Adrenal gland (tissue), 12 donors: ENCODE data around the gene ERBB4. TPM values are rescaled to one million over a fixed set of nuclear protein-coding genes. Genes with fewer than 3 reads are reported as not detected.

Experiments used
- DNase-seq, 7 donors: peaks; one replicate each; pipeline ENCODE4 v3.0.0-alpha.2; 2019 to 2020
- H3K27ac ChIP-seq, 5 donors: fragments of 200-600 bp; sonication (generic) in 4 of 5; 1 replicate in 3 of 5; 2 replicates in 2 of 5; pipeline versions ENCODE4 v1.5.1 to v1.8.0; 2016 to 2020; ENCODE audit warnings: mild to moderate bottlenecking in 1 of 5
- H3K27me3 ChIP-seq: fragments of 200-600 bp; 2 replicates; pipeline ENCODE4 v1.8.0; 2021
- H3K36me3 ChIP-seq, 2 donors: fragments of 200-600 bp; replicated peaks in 1 of 2; 1 replicate in 1 of 2; 2 replicates in 1 of 2; pipeline versions ENCODE4 v1.5.1 to v1.8.0; 2018 to 2022
- H3K4me1 ChIP-seq, 2 donors: fragments of 200-600 bp; replicated peaks in 1 of 2; 1 replicate in 1 of 2; 2 replicates in 1 of 2; pipeline versions ENCODE4 v1.5.1 to v1.8.0; 2018 to 2021
- H3K4me3 ChIP-seq, 4 donors: fragments of 200-600 bp; sonication (generic) in 3 of 4; one replicate each; pipeline ENCODE4 v1.5.1; 2016 to 2018
- H3K9me3 ChIP-seq, 3 donors: fragments of 200-600 bp; sonication (generic) in 1 of 3; replicated peaks in 1 of 3; 1 replicate in 2 of 3; 2 replicates in 1 of 3; pipeline versions ENCODE4 v1.5.1 to v1.8.0; 2016 to 2021
- POLR2A ChIP-seq, 2 donors: fragments of 450-650 bp; IDR thresholded peaks; one replicate each; pipeline ENCODE4 v1.6.1; 2017; ENCODE audit warnings: antibody characterized with exemption in 2 of 2, mild to moderate bottlenecking in 2 of 2, moderate library complexity in 1 of 2
- WGBS, 4 donors: extraction: QIAGEN DNeasy Blood & Tissue Kit in 2 of 4; methylation state at CpG; one replicate each; pipeline versions ENCODE4 v1.1.5 to v1.1.7; 2013 to 2017; 5-methylcytosine and 5-hydroxymethylcytosine counted together
- intact Hi-C, 2 donors: fragments of 100-400 bp; cut with DNase I; formaldehyde crosslinking; loops; one replicate each; pipeline versions ENCODE4 v1.14.1 to v1.15.0; 2022 to 2023
- polyA plus RNA-seq, 3 donors: library from polyadenylated mRNA; stranded (reverse); fragments of 200-250 nt in 2 of 3; fragments of 350-450 nt in 1 of 3; fragmentation: Illumina TruSeq in 1 of 3; extraction: RNeasy Lipid Tissue Mini Kit (QIAGEN cat#74804) in 1 of 3; gene quantifications; one replicate each; pipeline ENCODE4 v1.2.3, GENCODE V29; 2013 to 2014
- total RNA-seq, 9 donors: library from RNA; depleted of rRNA in 4 of 9; stranded (reverse); fragments of >200 nt in 4 of 9; fragments of 120-200 nt in 1 of 9; fragmentation: NEBNext Ultra II Directional in 1 of 9; extraction: Animal tissue kit (Norgen Biotek cat#: 25700) in 1 of 9; gene quantifications; one replicate each; pipeline versions ENCODE4 v1.1.0 to v1.2.4, GENCODE V29; 2013 to 2023
- TF ChIP-seq, protein P1 (sequence below), 6 experiments: fragments of 450-650 bp in 4 of 6; fragments of 200-600 bp in 2 of 6; sonication (generic) in 1 of 6; IDR thresholded peaks; 1 replicate in 5 of 6; 2 replicates in 1 of 6; pipeline versions ENCODE4 v1.5.1 to v1.8.0; 2016 to 2021; ENCODE audit warnings: antibody characterized with exemption in 6 of 6, mild to moderate bottlenecking in 2 of 6, moderate library complexity in 1 of 6
- donor health status: healthy with polysubstance abuse.
- donor health status: Bipolar disorder and iron deficiency.
- donor health status: DM: yes; HTN: yes; CAD: no.
- donor health status: DM: no; HTN: no; CAD: no.
- donor health status: DM: no; HTN: no; CAD: no.
- donor health status: DM: yes; HTN: yes; CAD: no.

Gene ERBB4
- total and polyA plus RNA-seq, 12 donors = 0.06 to 2.9 (median 0.49) TPM

DNA sequence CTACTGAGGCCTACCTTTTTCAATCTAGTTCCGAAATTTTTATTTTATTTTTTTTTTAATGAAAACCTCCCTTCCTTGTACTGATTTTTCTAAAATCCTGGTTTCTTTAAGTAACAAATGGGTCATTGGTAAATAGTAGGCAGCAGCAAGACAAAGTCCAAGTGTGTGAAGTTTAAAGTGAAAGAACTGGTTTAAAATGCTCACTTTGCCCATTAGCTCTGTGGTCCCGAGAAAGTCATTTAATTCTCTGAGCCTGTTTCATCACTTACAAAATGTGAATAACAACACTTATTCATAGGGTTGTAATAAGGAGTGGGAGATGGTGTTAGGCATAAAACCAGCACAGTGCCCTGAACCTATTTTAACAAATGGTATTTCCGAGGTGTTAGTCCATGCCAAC lies 426.2 kb downstream of the ERBB4 start:
- no peak overlapping the region for H3K27ac ChIP-seq
- no peak for DNase-seq
- intact Hi-C loops = no loop called here
- H3K27me3 ChIP-seq = no peaks in the 10 kb centered on the region
- H3K36me3 ChIP-seq = no peaks in the 10 kb centered on the region
- no peak overlapping the region for H3K4me3 ChIP-seq
- no peaks in the 10 kb centered on the region for H3K9me3 ChIP-seq
- no peaks in the 10 kb centered on the region for H3K4me1 ChIP-seq
- WGBS, 4 donors = 66 to 80% (median 77%) methylated on average over 3 of the region's 3 CpGs
- TF ChIP-seq, protein P1, sequence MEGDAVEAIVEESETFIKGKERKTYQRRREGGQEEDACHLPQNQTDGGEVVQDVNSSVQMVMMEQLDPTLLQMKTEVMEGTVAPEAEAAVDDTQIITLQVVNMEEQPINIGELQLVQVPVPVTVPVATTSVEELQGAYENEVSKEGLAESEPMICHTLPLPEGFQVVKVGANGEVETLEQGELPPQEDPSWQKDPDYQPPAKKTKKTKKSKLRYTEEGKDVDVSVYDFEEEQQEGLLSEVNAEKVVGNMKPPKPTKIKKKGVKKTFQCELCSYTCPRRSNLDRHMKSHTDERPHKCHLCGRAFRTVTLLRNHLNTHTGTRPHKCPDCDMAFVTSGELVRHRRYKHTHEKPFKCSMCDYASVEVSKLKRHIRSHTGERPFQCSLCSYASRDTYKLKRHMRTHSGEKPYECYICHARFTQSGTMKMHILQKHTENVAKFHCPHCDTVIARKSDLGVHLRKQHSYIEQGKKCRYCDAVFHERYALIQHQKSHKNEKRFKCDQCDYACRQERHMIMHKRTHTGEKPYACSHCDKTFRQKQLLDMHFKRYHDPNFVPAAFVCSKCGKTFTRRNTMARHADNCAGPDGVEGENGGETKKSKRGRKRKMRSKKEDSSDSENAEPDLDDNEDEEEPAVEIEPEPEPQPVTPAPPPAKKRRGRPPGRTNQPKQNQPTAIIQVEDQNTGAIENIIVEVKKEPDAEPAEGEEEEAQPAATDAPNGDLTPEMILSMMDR (IDR thresholded peaks at IDR 0.05) = no peak

DNA sequence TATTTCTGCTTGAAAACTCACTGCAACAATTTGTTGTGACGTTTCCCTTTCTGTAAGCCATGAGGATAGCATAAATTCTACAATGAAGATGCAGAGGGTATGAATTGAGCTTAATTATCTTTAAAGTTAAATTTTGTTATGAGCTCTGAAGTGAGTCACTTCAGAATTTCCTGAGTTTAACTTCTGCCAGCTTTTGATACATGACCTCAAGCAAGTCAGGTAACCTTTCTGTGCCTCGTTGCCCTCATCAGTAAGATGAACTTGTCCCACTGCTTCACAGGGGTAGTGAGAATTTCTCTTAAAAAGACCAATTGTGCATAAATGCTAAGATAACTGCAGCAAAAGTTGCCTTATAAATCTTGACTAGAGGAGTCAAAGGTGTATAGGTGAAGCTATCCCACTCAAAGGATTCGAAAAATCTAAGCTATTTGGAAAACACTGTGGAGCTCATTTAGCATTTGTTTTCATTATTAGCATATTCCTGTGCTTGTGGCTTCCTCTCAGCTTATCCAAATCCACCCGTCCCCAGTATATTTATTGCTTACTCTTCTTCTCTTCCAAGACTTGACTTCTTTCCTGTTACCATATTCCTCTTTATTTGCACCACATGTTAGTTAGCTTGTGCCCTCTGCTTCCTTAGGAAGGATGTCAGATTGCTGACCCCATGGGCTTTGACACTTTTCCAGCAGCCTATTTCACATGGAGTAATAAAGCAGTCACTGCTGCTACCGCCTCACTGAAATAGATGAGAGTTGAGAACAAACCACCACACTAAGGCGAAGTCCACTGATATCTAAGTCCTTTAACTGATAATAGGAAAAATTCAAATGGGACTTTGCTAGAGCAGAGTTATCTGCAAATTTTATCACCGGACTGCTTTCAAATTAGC lies 428.6 kb downstream of the ERBB4 start:
- no peaks in the 10 kb centered on the region for H3K9me3 ChIP-seq
- no peak overlapping the region for H3K4me3 ChIP-seq
- H3K27ac ChIP-seq = no peak overlapping the region
- intact Hi-C loops = no loop called here
- peak in 1 of 7 donors; percentile 6 for DNase-seq
- no peaks in the 10 kb centered on the region for H3K36me3 ChIP-seq
- H3K4me1 ChIP-seq = no peaks in the 10 kb centered on the region
- no peaks in the 10 kb centered on the region for H3K27me3 ChIP-seq
- WGBS, 4 donors = 34 to 42% (median 40%) methylated on average over 7 of the region's 7 CpGs
- TF ChIP-seq, protein P1 (IDR thresholded peaks at IDR 0.05) = no peak
- TF ChIP-seq POLR2A (IDR thresholded peaks at IDR 0.05) = no peak

DNA sequence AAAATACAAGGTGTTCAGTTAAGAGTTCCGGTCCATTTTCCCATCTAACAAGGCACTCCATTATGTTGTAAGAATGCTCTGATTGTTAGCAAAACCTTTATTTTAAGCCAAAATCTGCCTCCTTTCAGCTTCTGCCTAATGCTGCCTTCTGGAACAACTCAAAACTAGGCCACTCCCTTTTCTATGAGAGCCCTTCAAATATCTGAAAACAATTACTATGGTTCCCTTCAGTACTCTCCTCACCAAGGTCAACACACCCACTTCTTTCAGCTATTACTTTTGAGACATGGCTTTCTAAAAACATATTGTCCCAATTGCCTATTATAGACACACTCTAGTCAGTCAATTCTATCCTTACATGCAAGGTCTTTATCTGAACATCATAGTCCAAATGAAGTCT lies 429.4 kb downstream of the ERBB4 start:
- intact Hi-C loops = no loop called here
- no peak for TF ChIP-seq POLR2A (IDR thresholded peaks at IDR 0.05)
- TF ChIP-seq, protein P1 (IDR thresholded peaks at IDR 0.05) = no peak
- Histone ChIP-seq H3K27ac (no peak overlapping the region), H3K27me3 (no peaks in the 10 kb centered on the region), H3K4me3 (no peak overlapping the region), H3K9me3 (no peaks in the 10 kb centered on the region), H3K36me3 (no peaks in the 10 kb centered on the region), H3K4me1 (no peaks in the 10 kb centered on the region)
- DNase-seq = no peak
- WGBS, 4 donors = 91 to 95% (median 95%) methylated on average over 1 of the region's 1 CpG

DNA sequence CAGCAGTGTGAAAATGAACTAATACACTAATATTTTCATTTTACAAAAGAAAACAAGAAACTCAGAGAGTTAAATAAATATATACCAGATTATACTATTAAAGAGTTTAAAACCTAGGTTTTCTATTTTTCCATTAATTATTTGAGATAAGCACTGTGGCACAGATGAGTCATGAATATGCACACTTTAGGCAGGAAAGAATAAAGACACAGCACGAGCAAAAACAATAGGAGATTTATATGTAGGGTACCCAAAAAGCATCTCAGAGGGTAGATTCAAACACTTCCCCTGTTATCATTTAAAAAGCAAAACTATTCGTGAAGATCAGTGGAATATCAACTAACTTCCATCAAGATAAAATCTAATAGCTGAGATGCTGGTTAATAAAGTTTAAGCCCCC lies 430.6 kb downstream of the ERBB4 start:
- Histone ChIP-seq H3K27me3 (no peaks in the 10 kb centered on the region), H3K4me3 (no peak overlapping the region), H3K4me1 (no peaks in the 10 kb centered on the region), H3K36me3 (no peaks in the 10 kb centered on the region), H3K27ac (no peak overlapping the region), H3K9me3 (no peaks in the 10 kb centered on the region)
- no peak for DNase-seq
- WGBS, 4 donors = 42 to 55% (median 49%) methylated on average over 2 of the region's 2 CpGs
- intact Hi-C loops = no loop called here
- TF ChIP-seq, protein P1 (IDR thresholded peaks at IDR 0.05) = no peak
- no peak for TF ChIP-seq POLR2A (IDR thresholded peaks at IDR 0.05)
